K562 (cell line): Measurements from ENCODE around the gene SNX30.

Experiments used
- CHD4 ChIP-seq: fragments of 200-600 bp; sonication (generic); IDR thresholded peaks from 3 replicates; pipeline ENCODE4 v1.6.1; 2012; ENCODE audit warnings: low read depth, mild to moderate bottlenecking, mixed read lengths, low read length, inconsistent platforms; ENCODE audit not compliant: insufficient read depth, insufficient replicate concordance, poor library complexity, severe bottlenecking
- EZH2 ChIP-seq: IDR thresholded peaks from 2 replicates; pipeline ENCODE4 v1.6.1; 2012; ENCODE audit warnings: low read depth, mild to moderate bottlenecking, inconsistent platforms, low read length, borderline replicate concordance
- KDM1A ChIP-seq, 2 experiments: fragments of 450-650 bp; IDR thresholded peaks; 2 replicates each; pipeline ENCODE4 v1.6.1; 2016; ENCODE audit warnings: mild to moderate bottlenecking in 2 of 2
- RFX1 ChIP-seq: fragments of 450-650 bp; IDR thresholded peaks from 2 replicates; pipeline ENCODE4 v1.6.1; 2016; ENCODE audit warnings: mild to moderate bottlenecking, moderate library complexity
- SMC3 ChIP-seq: conservative IDR thresholded peaks from 2 replicates; pipeline ENCODE4 v1.6.1; 2011; ENCODE audit warnings: low read depth, low read length, improper control_type of control experiment; ENCODE audit not compliant: insufficient read depth
- TRIM24 ChIP-seq, 2 experiments: fragments of 450-650 bp; IDR thresholded peaks; 2 replicates each; pipeline ENCODE4 v1.6.1; 2016
- ZNF717 ChIP-seq: fragments of 250-450 bp; sonication (Bioruptor Pico); IDR thresholded peaks from 2 replicates; pipeline ENCODE4 v1.5.0; 2021
- TF ChIP-seq, protein P1 (sequence below): fragments of 450-650 bp; conservative IDR thresholded peaks from 2 replicates; pipeline ENCODE4 v1.6.1; 2016; ENCODE audit warnings: missing genetic modification characterization, low read depth, mild to moderate bottlenecking, missing compliant biosample characterization, moderate library complexity

DNA sequence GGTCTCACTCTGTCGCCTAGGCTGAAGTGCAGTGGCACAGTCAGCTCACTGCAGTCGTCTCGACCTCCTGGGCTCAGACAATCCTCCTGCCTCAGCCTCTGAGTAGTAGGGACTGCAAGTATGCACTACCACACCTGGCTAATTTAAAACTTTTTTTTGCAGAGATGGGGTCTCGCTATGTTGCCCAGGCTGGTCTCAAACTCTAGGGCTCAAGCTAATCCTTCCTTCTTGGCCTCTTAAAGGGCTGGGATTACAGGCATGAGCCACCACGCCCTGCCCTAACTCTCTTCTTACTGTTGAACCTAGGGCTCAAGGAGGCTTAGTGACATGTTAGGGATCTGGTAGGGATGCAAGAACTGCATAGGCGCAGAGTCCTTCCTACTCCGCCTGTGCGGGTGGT is 65.3 kb downstream of the SNX30 start:
- TF ChIP-seq TRIM24 (IDR thresholded peaks at IDR 0.05) (no peak), ZNF717 (no peak), CHD4 (no peak), EZH2 (no peak), KDM1A (IDR thresholded peaks at IDR 0.05) (no peak), RFX1 (no peak), SMC3 (no peak)
- TF ChIP-seq, protein P1, sequence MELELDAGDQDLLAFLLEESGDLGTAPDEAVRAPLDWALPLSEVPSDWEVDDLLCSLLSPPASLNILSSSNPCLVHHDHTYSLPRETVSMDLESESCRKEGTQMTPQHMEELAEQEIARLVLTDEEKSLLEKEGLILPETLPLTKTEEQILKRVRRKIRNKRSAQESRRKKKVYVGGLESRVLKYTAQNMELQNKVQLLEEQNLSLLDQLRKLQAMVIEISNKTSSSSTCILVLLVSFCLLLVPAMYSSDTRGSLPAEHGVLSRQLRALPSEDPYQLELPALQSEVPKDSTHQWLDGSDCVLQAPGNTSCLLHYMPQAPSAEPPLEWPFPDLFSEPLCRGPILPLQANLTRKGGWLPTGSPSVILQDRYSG (tag): no peak
